ENCODE data around the gene TRIM68. TPM values are rescaled to one million over a fixed set of nuclear protein-coding genes. Genes with fewer than 3 reads are reported as not detected.

The TRIM68 gene, protein sequence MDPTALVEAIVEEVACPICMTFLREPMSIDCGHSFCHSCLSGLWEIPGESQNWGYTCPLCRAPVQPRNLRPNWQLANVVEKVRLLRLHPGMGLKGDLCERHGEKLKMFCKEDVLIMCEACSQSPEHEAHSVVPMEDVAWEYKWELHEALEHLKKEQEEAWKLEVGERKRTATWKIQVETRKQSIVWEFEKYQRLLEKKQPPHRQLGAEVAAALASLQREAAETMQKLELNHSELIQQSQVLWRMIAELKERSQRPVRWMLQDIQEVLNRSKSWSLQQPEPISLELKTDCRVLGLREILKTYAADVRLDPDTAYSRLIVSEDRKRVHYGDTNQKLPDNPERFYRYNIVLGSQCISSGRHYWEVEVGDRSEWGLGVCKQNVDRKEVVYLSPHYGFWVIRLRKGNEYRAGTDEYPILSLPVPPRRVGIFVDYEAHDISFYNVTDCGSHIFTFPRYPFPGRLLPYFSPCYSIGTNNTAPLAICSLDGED
- total RNA-seq (10 to 100 TPM; 13.2 to 18.7 (median 16.1) TPM), polyA plus RNA-seq (10 to 100 TPM; 14.1 to 19.9 TPM)
- long read RNA-seq, donor 1, transcript TRIM68-201 (7 exons, 3,352 nt), result major isoform, 11 of 33 reads
- long read RNA-seq, donor 1, transcript TRIM68-202 (6 exons, 874 nt), result minor isoform, 5 of 33 reads
- long read RNA-seq, donor 1, partial matches to known transcripts, result 3 of 33 reads
- long read RNA-seq, donor 1, other reads (novel, unspliced or antisense), result 14 of 33 reads
- long read RNA-seq, donor 2, partial matches to known transcripts, result 0 of 8 reads
- long read RNA-seq, donor 2, other reads (novel, unspliced or antisense), result 0 of 8 reads
- long read RNA-seq, donor 3, transcript TRIM68-201 (7 exons, 3,352 nt), result major isoform, 35 of 56 reads
- long read RNA-seq, donor 3, transcript TRIM68-202 (6 exons, 874 nt), result minor isoform, 6 of 56 reads
- long read RNA-seq, donor 3, partial matches to known transcripts, result 1 of 56 reads
- long read RNA-seq, donor 3, other reads (novel, unspliced or antisense), result 12 of 56 reads

DNA sequence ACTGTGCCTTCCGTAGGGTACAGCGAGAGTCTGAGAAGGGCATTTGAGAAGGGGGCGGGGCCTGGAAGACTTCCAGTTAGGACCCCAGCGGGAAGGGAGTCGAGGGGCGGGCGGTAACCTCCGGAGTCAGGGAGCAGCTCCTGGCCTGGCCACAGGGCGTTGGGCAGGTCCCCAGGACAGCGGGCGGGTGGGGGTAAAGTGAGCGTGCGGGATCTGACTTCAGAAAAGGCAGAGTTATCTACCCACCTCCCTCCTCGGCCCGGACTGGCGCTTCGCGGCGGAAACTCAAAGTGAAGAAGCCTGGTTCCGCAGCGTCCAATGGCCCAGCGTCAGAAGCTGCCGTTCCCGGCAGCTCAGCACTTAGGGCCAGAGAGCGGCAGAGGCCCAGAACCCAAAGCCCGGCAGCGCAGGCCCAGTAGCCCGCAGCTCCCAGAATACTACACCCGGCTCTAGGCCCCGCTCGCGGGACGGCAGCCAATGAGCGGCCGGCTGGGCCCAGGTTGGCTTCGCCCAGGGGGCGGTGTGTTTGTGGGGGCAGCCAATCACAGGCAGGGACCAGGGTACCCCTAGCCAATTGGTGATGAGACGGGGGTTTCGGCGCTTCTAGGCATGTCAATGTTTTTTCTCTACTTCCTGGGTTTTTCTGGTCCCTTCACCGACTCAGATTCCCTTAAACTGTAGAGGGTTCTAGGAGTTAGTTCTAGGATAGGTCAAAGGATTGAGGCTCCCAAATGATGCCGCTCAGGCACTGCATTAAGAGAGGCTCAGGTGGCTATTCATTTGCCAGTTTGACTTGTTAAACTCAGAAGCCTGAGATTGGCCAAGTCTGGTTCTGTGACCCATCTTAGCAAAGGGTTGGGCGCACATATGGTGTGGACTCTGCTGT is at the start of gene TRIM68:
Gene TRIM68, minus strand, starts transcription at position 451 of the 886 bp plus-strand sequence. CDS start 2,727 bp downstream, outside the sequence.
- Histone ChIP-seq H3K27ac (peak within 1 kb of the TSS; percentile 5 to 86), H3K36me3 (no peaks in the 10 kb centered on the region), H3K4me1 (ENCODE audit: insufficient read depth) (peaks cover 6% of the 10 kb centered on the region), H3K4me3 (peak within 1 kb of the TSS; percentile 53), H3K9me3 (no peaks in the 10 kb centered on the region), H3K27me3 (no peaks in the 10 kb centered on the region)
- TF ChIP-seq, protein P1, sequence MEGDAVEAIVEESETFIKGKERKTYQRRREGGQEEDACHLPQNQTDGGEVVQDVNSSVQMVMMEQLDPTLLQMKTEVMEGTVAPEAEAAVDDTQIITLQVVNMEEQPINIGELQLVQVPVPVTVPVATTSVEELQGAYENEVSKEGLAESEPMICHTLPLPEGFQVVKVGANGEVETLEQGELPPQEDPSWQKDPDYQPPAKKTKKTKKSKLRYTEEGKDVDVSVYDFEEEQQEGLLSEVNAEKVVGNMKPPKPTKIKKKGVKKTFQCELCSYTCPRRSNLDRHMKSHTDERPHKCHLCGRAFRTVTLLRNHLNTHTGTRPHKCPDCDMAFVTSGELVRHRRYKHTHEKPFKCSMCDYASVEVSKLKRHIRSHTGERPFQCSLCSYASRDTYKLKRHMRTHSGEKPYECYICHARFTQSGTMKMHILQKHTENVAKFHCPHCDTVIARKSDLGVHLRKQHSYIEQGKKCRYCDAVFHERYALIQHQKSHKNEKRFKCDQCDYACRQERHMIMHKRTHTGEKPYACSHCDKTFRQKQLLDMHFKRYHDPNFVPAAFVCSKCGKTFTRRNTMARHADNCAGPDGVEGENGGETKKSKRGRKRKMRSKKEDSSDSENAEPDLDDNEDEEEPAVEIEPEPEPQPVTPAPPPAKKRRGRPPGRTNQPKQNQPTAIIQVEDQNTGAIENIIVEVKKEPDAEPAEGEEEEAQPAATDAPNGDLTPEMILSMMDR (IDR thresholded peaks at IDR 0.05), result no peak
- TF ChIP-seq EP300 (IDR thresholded peaks at IDR 0.05), result no peak
- peak; percentile 66 for TF ChIP-seq POLR2A (IDR thresholded peaks at IDR 0.05)
- intact Hi-C loops (cut with DNase I), result no loop called here
- DNase-seq, result peak; percentile 95 to 98 (median 96)
- WGBS, 3 donors, result 4 to 5% (median 4%) methylated on average over 37 to 43 of the region's 43 CpGs

DNA sequence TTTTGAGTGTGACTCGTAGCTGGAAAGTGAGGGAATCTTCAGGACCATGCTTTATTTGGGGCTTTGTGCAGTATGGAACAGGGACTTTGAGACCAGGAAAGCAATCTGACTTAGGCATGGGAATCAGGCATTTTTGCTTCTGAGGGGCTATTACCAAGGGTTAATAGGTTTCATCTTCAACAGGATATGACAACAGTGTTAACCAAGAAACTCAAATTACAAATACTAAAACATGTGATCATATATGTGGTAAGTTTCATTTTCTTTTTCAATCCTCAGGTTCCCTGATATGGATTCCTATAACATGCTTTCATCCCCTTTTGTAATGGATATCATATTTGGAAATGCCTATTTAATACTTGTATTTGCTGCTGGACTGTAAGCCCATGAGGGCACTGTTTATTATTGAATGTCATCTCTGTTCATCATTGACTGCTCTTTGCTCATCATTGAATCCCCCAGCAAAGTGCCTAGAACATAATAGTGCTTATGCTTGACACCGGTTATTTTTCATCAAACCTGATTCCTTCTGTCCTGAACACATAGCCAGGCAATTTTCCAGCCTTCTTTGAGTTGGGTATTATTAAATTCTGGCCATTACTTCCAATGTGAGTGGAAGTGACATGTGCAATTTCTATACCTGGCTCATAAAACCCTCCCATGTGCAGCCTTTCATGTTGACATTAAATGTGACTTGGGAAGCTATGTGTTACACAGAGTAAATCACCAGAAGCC is 46.8 kb upstream of the TRIM68 start:
- TF ChIP-seq POLR2A (IDR thresholded peaks at IDR 0.05), result no peak
- TF ChIP-seq, protein P1 (IDR thresholded peaks at IDR 0.05), result no peak
- no peak for TF ChIP-seq EP300 (IDR thresholded peaks at IDR 0.05)
- Histone ChIP-seq H3K4me1 (ENCODE audit: insufficient read depth) (peaks cover 5% of the 10 kb centered on the region), H3K27ac (no peak overlapping the region), H3K27me3 (no peaks in the 10 kb centered on the region), H3K9me3 (no peaks in the 10 kb centered on the region), H3K36me3 (no peaks in the 10 kb centered on the region), H3K4me3 (no peak overlapping the region)
- 88 to 91% (median 91%) methylated on average over 2 of the region's 2 CpGs for WGBS, 3 donors
- intact Hi-C loops (cut with DNase I), result no loop called here
- no peak for DNase-seq

DNA sequence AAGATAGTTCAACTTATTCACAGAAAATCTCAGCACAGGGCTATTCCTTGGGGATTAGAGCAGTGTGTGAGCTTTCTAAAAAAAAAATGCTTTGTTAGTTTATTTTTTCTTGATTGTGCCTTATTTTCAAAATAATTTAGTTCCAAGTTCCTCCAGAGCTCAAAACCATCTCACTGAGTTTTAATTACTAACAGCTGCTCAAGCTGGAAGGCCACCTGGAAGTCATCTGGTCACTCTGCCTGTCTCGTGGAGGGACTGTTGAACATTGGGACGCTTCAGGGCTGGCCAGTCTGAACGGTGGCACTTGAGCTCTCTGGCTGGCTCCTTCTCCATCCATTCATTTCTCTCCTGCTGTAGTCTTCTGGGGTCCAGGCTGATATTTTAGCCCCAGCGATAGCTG is 39.7 kb upstream of the TRIM68 start:
- peaks cover 10% of the 10 kb centered on the region for H3K4me1 ChIP-seq (ENCODE audit: insufficient read depth)
- intact Hi-C loops (cut with DNase I), result no loop called here
- no peak overlapping the region for H3K4me3 ChIP-seq
- H3K9me3 ChIP-seq, result no peaks in the 10 kb centered on the region
- H3K27ac ChIP-seq, result no peak overlapping the region
- no peaks in the 10 kb centered on the region for H3K36me3 ChIP-seq
- DNase-seq, result no peak
- TF ChIP-seq EP300 (IDR thresholded peaks at IDR 0.05), result no peak
- TF ChIP-seq, protein P1 (IDR thresholded peaks at IDR 0.05), result no peak
- no peak for TF ChIP-seq POLR2A (IDR thresholded peaks at IDR 0.05)
- 31 to 37% (median 33%) methylated on average over 4 of the region's 4 CpGs for WGBS, 3 donors
- H3K27me3 ChIP-seq, result no peaks in the 10 kb centered on the region

All from ovary (tissue), 10 donors.